PC-9 (cell line): Measurements from ENCODE around the gene ECI2. TPM values are rescaled to one million over a fixed set of nuclear protein-coding genes. Genes with fewer than 3 reads are reported as not detected.

Experiments
- BruUV-seq: library from RNA; stranded (reverse); fragments of 400-500 nt; replicated peaks from 2 replicates; lab custom pipeline; 2021; lab: Mats Ljungman, UMichigan
- CTCF ChIA-PET: fragments of 300-600 bp; sonication (Branson Sonifier 250); formaldehyde crosslinking; loops from one replicate; lab custom pipeline; 2022; ENCODE audit warnings: antibody characterized with exemption; lab: Charles Lee
- POLR2A ChIA-PET: fragments of 300-600 bp; sonication (Branson Sonifier 250); formaldehyde crosslinking; loops from one replicate; lab custom pipeline; 2022; ENCODE audit warnings: antibody characterized with exemption; ENCODE audit not compliant: unreplicated experiment; lab: Charles Lee
- DNase-seq, 2 experiments: peaks; one replicate each; pipeline versions ENCODE4 v3.0.0 to v3.0.0-alpha.2; 2015 to 2022; ENCODE audit warnings: mixed read lengths in 1 of 2
- H2AFZ ChIP-seq: fragments of 200-600 bp; sonication (generic); 2 replicates; pipeline ENCODE4 v1.8.1; 2017; ENCODE audit warnings: antibody characterized with exemption
- H3F3A ChIP-seq: fragments of 200-600 bp; sonication (generic); 2 replicates; pipeline ENCODE4 v1.8.1; 2017; ENCODE audit warnings: antibody characterized with exemption, mild to moderate bottlenecking, low read depth; ENCODE audit not compliant: insufficient read depth
- H3K27ac ChIP-seq: fragments of 200-600 bp; sonication (generic); 2 replicates; pipeline ENCODE4 v1.6.1; 2016; ENCODE audit warnings: mixed run types
- H3K27me3 ChIP-seq: fragments of 200-600 bp; sonication (generic); 2 replicates; pipeline ENCODE4 v1.6.1; 2016; ENCODE audit warnings: low read depth, mixed run types; ENCODE audit not compliant: insufficient read depth
- H3K36me3 ChIP-seq: fragments of 200-600 bp; sonication (generic); 2 replicates; pipeline ENCODE4 v1.6.1; 2016; ENCODE audit warnings: low read depth, mixed run types
- H3K4me1 ChIP-seq: fragments of 200-600 bp; sonication (generic); replicated peaks from 2 replicates; pipeline ENCODE4 v1.6.1; 2016; ENCODE audit warnings: mixed run types; ENCODE audit not compliant: insufficient read depth
- H3K4me2 ChIP-seq: fragments of 200-600 bp; sonication (generic); 2 replicates; pipeline ENCODE4 v1.6.1; 2017; ENCODE audit warnings: mixed run types
- H3K4me3 ChIP-seq: fragments of 200-600 bp; sonication (generic); 2 replicates; pipeline ENCODE4 v1.6.1; 2016; ENCODE audit warnings: mixed run types
- H3K79me2 ChIP-seq: fragments of 200-600 bp; sonication (generic); 2 replicates; pipeline ENCODE4 v1.6.1; 2017; ENCODE audit warnings: low read depth, mixed run types
- H3K9me2 ChIP-seq: fragments of 200-600 bp; sonication (generic); 2 replicates; pipeline ENCODE4 v1.8.1; 2017; ENCODE audit warnings: mild to moderate bottlenecking; ENCODE audit not compliant: insufficient read depth
- H3K9me3 ChIP-seq: fragments of 200-600 bp; sonication (generic); 2 replicates; pipeline ENCODE4 v1.8.1; 2016; ENCODE audit warnings: low read depth; ENCODE audit not compliant: insufficient read depth
- H4K20me1 ChIP-seq: fragments of 200-600 bp; sonication (generic); 2 replicates; pipeline ENCODE4 v1.8.1; 2017; ENCODE audit not compliant: insufficient read depth
- CTCF ChIP-seq: fragments of 200-600 bp; sonication (generic); conservative IDR thresholded peaks from 2 replicates; pipeline ENCODE4 v1.6.1; 2017; ENCODE audit warnings: mixed run types, antibody characterized with exemption, mild to moderate bottlenecking, moderate library complexity
- EZH2 ChIP-seq: fragments of 200-600 bp; sonication (generic); IDR thresholded peaks from 2 replicates; pipeline ENCODE4 v1.8.0; 2017; ENCODE audit warnings: antibody characterized with exemption, low read depth
- intact Hi-C: fragments of 100-400 bp; cut with micrococcal nuclease; formaldehyde crosslinking; loops from one replicate; pipeline ENCODE4 v1.10.0; 2022; ENCODE audit not compliant: unreplicated experiment
- total RNA-seq: library from RNA; stranded (reverse); gene quantifications from 2 replicates; pipeline ENCODE4 v1.2.3, GENCODE V29; 2021

The ECI2 gene
- total RNA-seq, 1 experiment from 2014 or later, result 45.7 TPM

- POLR2A ChIA-PET, result no interaction called here
- no TSS peak for BruUV-seq
- Histone ChIP-seq H3K9me3 (no peaks in the 10 kb centered on the region), H2AFZ (no peak overlapping the region), H3K27ac (no peak overlapping the region), H3K4me1 (no peaks in the 10 kb centered on the region), H3K4me3 (no peak overlapping the region), H3K36me3 (no peaks in the 10 kb centered on the region), H3K79me2 (no peaks in the 10 kb centered on the region), H4K20me1 (no peaks in the 10 kb centered on the region), H3K9me2 (no peaks in the 10 kb centered on the region), H3F3A (no peaks in the 10 kb centered on the region), H3K4me2 (no peak overlapping the region), H3K27me3 (no peaks in the 10 kb centered on the region)
- DNase-seq, result no peak
- intact Hi-C loops, result no loop called here
- CTCF ChIA-PET, result no interaction called here
- no peak for TF ChIP-seq CTCF
- TF ChIP-seq EZH2, result no peak
Measured at GRCh38 chr6:4164456-4164855, 29.1 kb upstream of the ECI2 start.

- intact Hi-C loops, result no loop called here
- Histone ChIP-seq H3K4me3 (no peak overlapping the region), H3K4me1 (no peaks in the 10 kb centered on the region), H3K79me2 (no peaks in the 10 kb centered on the region), H2AFZ (no peak overlapping the region), H3K9me2 (no peaks in the 10 kb centered on the region), H3K36me3 (no peaks in the 10 kb centered on the region), H4K20me1 (no peaks in the 10 kb centered on the region), H3K27ac (no peak overlapping the region), H3K9me3 (no peaks in the 10 kb centered on the region), H3K27me3 (no peaks in the 10 kb centered on the region), H3F3A (no peaks in the 10 kb centered on the region), H3K4me2 (no peak overlapping the region)
- CTCF ChIA-PET, result no interaction called here
- no peak for DNase-seq
- POLR2A ChIA-PET, result interaction anchor here (0.6 kb wide), 1 partner anchor 614 kb away, joined by 4 read pairs; no protein-coding TSS in a partner anchor
- no TSS peak for BruUV-seq
- TF ChIP-seq EZH2, result no peak
- no peak for TF ChIP-seq CTCF
Measured at GRCh38 chr6:4164117-4164442, 28.7 kb upstream of the ECI2 start.

GRCh38 chr6:4163408-4164116, 28.2 kb upstream of the ECI2 start:
- Histone ChIP-seq H3F3A (no peaks in the 10 kb centered on the region), H2AFZ (no peak overlapping the region), H3K4me3 (no peak overlapping the region), H3K36me3 (no peaks in the 10 kb centered on the region), H3K4me2 (no peak overlapping the region), H3K9me3 (no peaks in the 10 kb centered on the region), H3K9me2 (no peaks in the 10 kb centered on the region), H3K27ac (no peak overlapping the region), H3K4me1 (no peaks in the 10 kb centered on the region), H4K20me1 (no peaks in the 10 kb centered on the region), H3K27me3 (no peaks in the 10 kb centered on the region), H3K79me2 (no peaks in the 10 kb centered on the region)
- BruUV-seq, result no TSS peak
- ChIA-PET CTCF (no interaction called here), POLR2A (interaction anchor here (0.6 kb wide), 1 partner anchor 614 kb away, joined by 4 read pairs; no protein-coding TSS in a partner anchor)
- TF ChIP-seq EZH2 (no peak), CTCF (no peak)
- intact Hi-C loops, result no loop called here
- DNase-seq, result no peak
